Measurements from ENCODE around the gene CHST8.
A peak's percentile ranks its signal among the peaks of the same experiment; 100 is the strongest.

The CHST8 gene

DNA sequence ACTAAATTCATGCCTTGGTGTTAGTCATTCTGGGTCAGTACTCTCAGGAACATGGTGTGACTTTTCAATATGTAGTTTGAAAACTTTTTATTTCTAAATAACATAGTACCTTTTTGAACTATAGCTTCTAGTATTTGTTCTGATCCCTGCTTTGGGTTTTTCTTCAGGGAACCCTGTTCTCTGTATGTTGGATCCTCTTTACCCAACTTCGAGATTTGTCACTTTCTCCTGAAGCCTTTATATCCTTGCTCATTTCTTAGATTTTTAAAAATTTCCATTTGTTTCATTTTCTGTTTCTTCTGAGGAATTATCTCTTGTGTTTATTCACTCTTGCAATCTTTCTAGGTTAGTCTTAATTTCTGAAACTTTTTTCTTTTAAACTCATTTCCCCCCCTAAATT, 12.4 kb upstream of the CHST8 start:
- Histone ChIP-seq H2AFZ (ENCODE audit: low read depth, low read length) (no peak overlapping the region), H2BK120ac (ENCODE audit: low read depth, low read length) (no peak overlapping the region), H2AK5ac (ENCODE audit: low read length, severe bottlenecking) (no peak overlapping the region), H3K4me2 (ENCODE audit: low read length, poor library complexity, severe bottlenecking) (no peak overlapping the region), H3K27ac (ENCODE audit: low read length, poor library complexity, severe bottlenecking) (no peak overlapping the region), H3K9ac (ENCODE audit: low read length) (no peak overlapping the region), H2BK5ac (ENCODE audit: low read depth, low read length, poor library complexity, severe bottlenecking) (no peak overlapping the region), H2BK12ac (ENCODE audit: low read length in 2 of 2) (no peak overlapping the region), H3K4me3 (ENCODE audit: insufficient read depth in 1 of 2, low read depth in 1 of 2, low read length in 2 of 2) (no peak overlapping the region), H3K4me1 (ENCODE audit: control insufficient read depth, insufficient read depth, low read depth, low read length) (no peaks in the 10 kb centered on the region), H3K27me3 (ENCODE audit: control insufficient read depth in 1 of 2, insufficient read depth in 1 of 2, low read length in 2 of 2) (peaks cover 0 to 18% of the 10 kb centered on the region in 2 experiments), H4K8ac (ENCODE audit: low read length) (no peak overlapping the region), H3K23ac (ENCODE audit: low read length in 2 of 2) (no peak overlapping the region), H3K9me3 (ENCODE audit: control insufficient read depth, low read length) (peaks cover 10% of the 10 kb centered on the region), H3K4ac (ENCODE audit: low read depth in 1 of 2, low read length in 2 of 2) (no peak overlapping the region), H3K36me3 (ENCODE audit: control insufficient read depth in 1 of 2, insufficient read depth in 2 of 2, low read depth in 1 of 2, low read length in 2 of 2) (no peaks in the 10 kb centered on the region), H3K79me1 (replicated peaks; ENCODE audit: low read length, poor library complexity, severe bottlenecking) (no peaks in the 10 kb centered on the region), H4K91ac (ENCODE audit: low read length) (no peak overlapping the region), H2BK15ac (ENCODE audit: low read depth, poor library complexity, severe bottlenecking) (no peak overlapping the region), H3K14ac (ENCODE audit: low read length in 2 of 2) (no peak overlapping the region), H3K18ac (ENCODE audit: low read depth in 1 of 2, low read length in 2 of 2) (no peak overlapping the region)
- no peak for DNase-seq
- no CpG with 5 or more reads among the region's 1 CpG for WGBS

DNA sequence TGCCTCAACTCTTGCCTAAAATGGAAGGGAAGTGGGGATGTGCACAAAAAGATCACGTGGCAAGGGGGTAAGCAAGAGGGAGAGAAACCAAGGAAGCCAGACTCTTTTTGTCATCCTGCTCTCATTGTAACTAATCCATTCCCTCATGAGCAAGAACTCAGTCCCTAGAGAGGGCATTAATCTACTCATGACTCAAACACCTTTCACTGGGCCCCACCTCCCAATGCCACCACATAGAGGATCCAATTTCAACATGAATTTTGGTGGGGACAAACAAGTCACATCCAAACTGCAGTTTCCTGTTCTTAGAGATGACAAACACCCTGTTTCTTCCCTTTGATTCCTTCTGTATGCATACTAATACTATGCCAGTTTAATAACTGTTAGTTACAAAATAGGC, 11.2 kb upstream of the CHST8 start:
- no peak overlapping the region for H2BK120ac ChIP-seq (ENCODE audit: low read depth, low read length)
- H3K18ac ChIP-seq (ENCODE audit: low read depth in 1 of 2, low read length in 2 of 2) = no peak overlapping the region
- H2AK5ac ChIP-seq (ENCODE audit: low read length, severe bottlenecking) = no peak overlapping the region
- no peaks in the 10 kb centered on the region for H3K79me1 ChIP-seq (replicated peaks; ENCODE audit: low read length, poor library complexity, severe bottlenecking)
- H4K8ac ChIP-seq (ENCODE audit: low read length) = no peak overlapping the region
- no peaks in the 10 kb centered on the region for H3K36me3 ChIP-seq (ENCODE audit: control insufficient read depth in 1 of 2, insufficient read depth in 2 of 2, low read depth in 1 of 2, low read length in 2 of 2)
- no peak overlapping the region for H2BK5ac ChIP-seq (ENCODE audit: low read depth, low read length, poor library complexity, severe bottlenecking)
- no peak overlapping the region for H2AFZ ChIP-seq (ENCODE audit: low read depth, low read length)
- no peak overlapping the region for H3K4ac ChIP-seq (ENCODE audit: low read depth in 1 of 2, low read length in 2 of 2)
- no peaks in the 10 kb centered on the region for H3K4me1 ChIP-seq (ENCODE audit: control insufficient read depth, insufficient read depth, low read depth, low read length)
- H2BK12ac ChIP-seq (ENCODE audit: low read length in 2 of 2) = no peak overlapping the region
- no peak overlapping the region for H3K4me3 ChIP-seq (ENCODE audit: insufficient read depth in 1 of 2, low read depth in 1 of 2, low read length in 2 of 2)
- H3K27me3 ChIP-seq (ENCODE audit: control insufficient read depth in 1 of 2, insufficient read depth in 1 of 2, low read length in 2 of 2) = peaks cover 0 to 20% of the 10 kb centered on the region in 2 experiments
- no peak overlapping the region for H3K27ac ChIP-seq (ENCODE audit: low read length, poor library complexity, severe bottlenecking)
- H3K23ac ChIP-seq (ENCODE audit: low read length in 2 of 2) = no peak overlapping the region
- DNase-seq = no peak
- H3K4me2 ChIP-seq (ENCODE audit: low read length, poor library complexity, severe bottlenecking) = no peak overlapping the region
- no peak overlapping the region for H4K91ac ChIP-seq (ENCODE audit: low read length)
- no peak overlapping the region for H3K14ac ChIP-seq (ENCODE audit: low read length in 2 of 2)
- H3K9ac ChIP-seq (ENCODE audit: low read length) = no peak overlapping the region
- 78% methylated on average over 1 of the region's 1 CpG for WGBS
- peaks cover 10% of the 10 kb centered on the region for H3K9me3 ChIP-seq (ENCODE audit: control insufficient read depth, low read length)
- H2BK15ac ChIP-seq (ENCODE audit: low read depth, poor library complexity, severe bottlenecking) = no peak overlapping the region

DNA sequence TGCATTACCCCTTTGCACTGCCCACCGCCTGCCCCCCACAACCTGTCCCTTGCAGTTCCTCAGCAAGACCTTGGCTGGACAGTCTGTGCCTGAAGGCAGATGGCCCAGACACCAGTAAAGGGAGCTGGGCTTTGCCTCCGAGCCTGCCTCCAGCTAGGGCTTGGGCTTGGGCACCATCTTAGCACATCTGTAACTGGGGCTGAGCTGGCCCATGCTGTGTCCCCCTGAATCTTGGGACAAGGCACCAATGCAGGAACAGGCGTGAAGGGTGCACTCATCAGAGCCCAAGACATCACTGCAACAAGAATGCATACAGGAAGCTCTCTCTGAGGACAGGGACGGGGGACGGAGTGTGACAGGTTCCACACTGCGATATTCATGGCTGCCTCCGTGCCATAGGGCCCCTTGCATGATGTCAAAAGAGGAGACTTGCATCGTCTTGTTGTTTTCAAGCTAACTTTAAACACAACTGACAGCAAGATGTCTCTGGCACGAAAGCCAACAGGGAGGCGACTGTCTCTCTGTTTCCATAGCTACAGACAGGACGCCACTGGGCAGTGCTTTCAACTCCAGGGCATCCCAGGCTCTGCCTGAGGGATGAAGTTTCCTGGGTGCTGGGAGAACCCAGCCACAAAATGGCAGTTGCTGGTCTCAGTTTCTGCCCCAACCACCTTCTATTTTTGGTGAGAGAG, 8.7 kb upstream of the CHST8 start:
- H3K4me2 ChIP-seq (ENCODE audit: low read length, poor library complexity, severe bottlenecking) = no peak overlapping the region
- no peak overlapping the region for H2AFZ ChIP-seq (ENCODE audit: low read depth, low read length)
- H3K27ac ChIP-seq (ENCODE audit: low read length, poor library complexity, severe bottlenecking) = no peak overlapping the region
- H3K4ac ChIP-seq (ENCODE audit: low read depth in 1 of 2, low read length in 2 of 2) = no peak overlapping the region
- no peak overlapping the region for H3K9ac ChIP-seq (ENCODE audit: low read length)
- no peak overlapping the region for H3K23ac ChIP-seq (ENCODE audit: low read length in 2 of 2)
- H3K4me3 ChIP-seq (ENCODE audit: insufficient read depth in 1 of 2, low read depth in 1 of 2, low read length in 2 of 2) = peak overlapping the region in 1 of 2 experiments; percentile 10
- H3K18ac ChIP-seq (ENCODE audit: low read depth in 1 of 2, low read length in 2 of 2) = no peak overlapping the region
- no peak overlapping the region for H2BK15ac ChIP-seq (ENCODE audit: low read depth, poor library complexity, severe bottlenecking)
- no peak for DNase-seq
- no peak overlapping the region for H3K14ac ChIP-seq (ENCODE audit: low read length in 2 of 2)
- H4K8ac ChIP-seq (ENCODE audit: low read length) = no peak overlapping the region
- H2BK5ac ChIP-seq (ENCODE audit: low read depth, low read length, poor library complexity, severe bottlenecking) = no peak overlapping the region
- no peak overlapping the region for H2BK120ac ChIP-seq (ENCODE audit: low read depth, low read length)
- no peaks in the 10 kb centered on the region for H3K36me3 ChIP-seq (ENCODE audit: control insufficient read depth in 1 of 2, insufficient read depth in 2 of 2, low read depth in 1 of 2, low read length in 2 of 2)
- peaks cover 10% of the 10 kb centered on the region for H3K9me3 ChIP-seq (ENCODE audit: control insufficient read depth, low read length)
- H3K79me1 ChIP-seq (replicated peaks; ENCODE audit: low read length, poor library complexity, severe bottlenecking) = no peaks in the 10 kb centered on the region
- no peak overlapping the region for H2AK5ac ChIP-seq (ENCODE audit: low read length, severe bottlenecking)
- no peaks in the 10 kb centered on the region for H3K4me1 ChIP-seq (ENCODE audit: control insufficient read depth, insufficient read depth, low read depth, low read length)
- peaks cover 0 to 34% of the 10 kb centered on the region in 2 experiments for H3K27me3 ChIP-seq (ENCODE audit: control insufficient read depth in 1 of 2, insufficient read depth in 1 of 2, low read length in 2 of 2)
- 70% methylated on average over 11 of the region's 11 CpGs for WGBS
- no peak overlapping the region for H2BK12ac ChIP-seq (ENCODE audit: low read length in 2 of 2)
- H4K91ac ChIP-seq (ENCODE audit: low read length) = no peak overlapping the region

DNA sequence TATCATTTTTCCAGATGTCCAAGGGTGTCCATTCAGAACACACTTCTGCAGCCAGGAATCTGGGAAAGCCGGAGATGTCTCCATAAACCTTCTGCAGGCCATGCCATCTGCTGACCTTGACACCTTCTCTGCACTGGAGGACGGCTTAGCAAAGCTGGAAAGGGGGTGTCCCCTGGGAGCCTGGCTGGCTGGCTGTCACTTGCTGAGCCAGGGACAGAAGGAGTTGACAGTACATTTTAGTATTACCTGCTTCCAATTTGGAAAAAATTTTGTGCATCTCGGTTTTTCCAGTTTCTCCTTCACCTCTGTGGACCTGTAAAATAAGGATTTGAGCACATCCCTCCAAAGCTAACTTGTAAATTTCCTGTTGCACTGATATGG, 8.1 kb upstream of the CHST8 start:
- no peak overlapping the region for H2AK5ac ChIP-seq (ENCODE audit: low read length, severe bottlenecking)
- no peak overlapping the region for H2BK15ac ChIP-seq (ENCODE audit: low read depth, poor library complexity, severe bottlenecking)
- H2BK120ac ChIP-seq (ENCODE audit: low read depth, low read length) = no peak overlapping the region
- no peak overlapping the region for H3K4me2 ChIP-seq (ENCODE audit: low read length, poor library complexity, severe bottlenecking)
- H4K91ac ChIP-seq (ENCODE audit: low read length) = no peak overlapping the region
- H3K4me1 ChIP-seq (ENCODE audit: control insufficient read depth, insufficient read depth, low read depth, low read length) = no peaks in the 10 kb centered on the region
- no peak overlapping the region for H3K23ac ChIP-seq (ENCODE audit: low read length in 2 of 2)
- H3K36me3 ChIP-seq (ENCODE audit: control insufficient read depth in 1 of 2, insufficient read depth in 2 of 2, low read depth in 1 of 2, low read length in 2 of 2) = no peaks in the 10 kb centered on the region
- no peak overlapping the region for H3K9ac ChIP-seq (ENCODE audit: low read length)
- no peak for DNase-seq
- no peak overlapping the region for H4K8ac ChIP-seq (ENCODE audit: low read length)
- whole genome bisulfite sequencing = 40% methylated on average over 3 of the region's 3 CpGs
- no peak overlapping the region for H3K27ac ChIP-seq (ENCODE audit: low read length, poor library complexity, severe bottlenecking)
- no peak overlapping the region for H2BK12ac ChIP-seq (ENCODE audit: low read length in 2 of 2)
- H3K27me3 ChIP-seq (ENCODE audit: control insufficient read depth in 1 of 2, insufficient read depth in 1 of 2, low read length in 2 of 2) = peaks cover 0 to 35% of the 10 kb centered on the region in 2 experiments
- H3K4me3 ChIP-seq (ENCODE audit: insufficient read depth in 1 of 2, low read depth in 1 of 2, low read length in 2 of 2) = no peak overlapping the region
- H2AFZ ChIP-seq (ENCODE audit: low read depth, low read length) = no peak overlapping the region
- no peak overlapping the region for H3K14ac ChIP-seq (ENCODE audit: low read length in 2 of 2)
- H2BK5ac ChIP-seq (ENCODE audit: low read depth, low read length, poor library complexity, severe bottlenecking) = no peak overlapping the region
- no peaks in the 10 kb centered on the region for H3K79me1 ChIP-seq (replicated peaks; ENCODE audit: low read length, poor library complexity, severe bottlenecking)
- H3K18ac ChIP-seq (ENCODE audit: low read depth in 1 of 2, low read length in 2 of 2) = no peak overlapping the region
- no peak overlapping the region for H3K4ac ChIP-seq (ENCODE audit: low read depth in 1 of 2, low read length in 2 of 2)
- peaks cover 10% of the 10 kb centered on the region for H3K9me3 ChIP-seq (ENCODE audit: control insufficient read depth, low read length)
